Large intestine (tissue), 3 donors: ENCODE results near the gene FBN2. TPM values are rescaled to one million over a fixed set of nuclear protein-coding genes. Genes with fewer than 3 reads are reported as not detected.

ENCODE experiments used
- DNase-seq, 2 donors: peaks; one replicate each; pipeline versions ENCODE4 v3.0.0 to v3.0.0-alpha.2; 2013
- H3K27ac ChIP-seq: one replicate; pipeline ENCODE4 v1.5.1; 2013; ENCODE audit warnings: low read length
- H3K27me3 ChIP-seq: 2 replicates; pipeline ENCODE4 v1.6.1; 2013; ENCODE audit warnings: low read length; ENCODE audit not compliant: control insufficient read depth, insufficient read depth
- H3K36me3 ChIP-seq: 2 replicates; pipeline ENCODE4 v1.6.1; 2013; ENCODE audit warnings: low read length; ENCODE audit not compliant: control insufficient read depth, insufficient read depth
- H3K4me1 ChIP-seq: one replicate; pipeline ENCODE4 v1.6.1; 2013; ENCODE audit warnings: low read length; ENCODE audit not compliant: control insufficient read depth, insufficient read depth
- H3K4me3 ChIP-seq: one replicate; pipeline ENCODE4 v1.5.1; 2013; ENCODE audit warnings: low read length
- H3K9me3 ChIP-seq: one replicate; pipeline ENCODE4 v1.6.1; 2013; ENCODE audit warnings: mild to moderate bottlenecking, low read depth, low read length, moderate library complexity; ENCODE audit not compliant: control insufficient read depth
- WGBS: methylation state at CpG from one replicate; pipeline ENCODE4 v1.1.5; 2013; ENCODE audit warnings: low lambda C conversion rate; ENCODE audit not compliant: insufficient coverage; 5-methylcytosine and 5-hydroxymethylcytosine counted together
- polyA plus RNA-seq: library from polyadenylated mRNA; unstranded; fragments of 120-200 nt; gene quantifications from one replicate; pipeline ENCODE4 v1.2.1, GENCODE V29; 2013

Gene FBN2
- polyA plus RNA-seq, 1 donor = 21.8 TPM

DNA sequence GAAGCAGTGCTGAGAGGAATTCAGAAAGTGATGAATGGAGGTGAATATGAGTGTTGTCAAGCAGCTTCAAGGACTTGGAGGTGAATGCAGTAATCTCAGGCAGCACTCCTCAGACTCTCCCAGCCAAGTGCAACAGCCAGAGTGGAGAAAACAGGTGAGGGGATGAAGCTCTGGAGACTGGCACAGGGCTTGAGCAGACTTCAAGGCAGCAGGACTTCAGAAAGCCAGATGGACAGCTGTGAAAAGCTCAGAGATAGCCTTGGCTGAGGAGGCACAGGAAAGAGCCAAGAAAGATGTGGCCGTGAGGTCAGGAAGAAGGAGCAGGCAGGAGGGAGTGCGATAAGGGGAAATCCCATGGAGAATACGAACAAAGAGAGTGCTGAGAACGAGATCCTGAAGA, 194.9 kb downstream of the FBN2 start:
- Histone ChIP-seq H3K27ac (no peak overlapping the region), H3K27me3 (no peaks in the 10 kb centered on the region), H3K9me3 (no peaks in the 10 kb centered on the region), H3K36me3 (peaks cover 7% of the 10 kb centered on the region), H3K4me1 (no peaks in the 10 kb centered on the region), H3K4me3 (no peak overlapping the region)
- no peak for DNase-seq
- 89% methylated on average over 2 of the region's 4 CpGs for WGBS

- no peak overlapping the region for H3K4me3 ChIP-seq
- DNase-seq = peak in 1 of 2 donors; percentile 9
- H3K9me3 ChIP-seq = no peaks in the 10 kb centered on the region
- no peaks in the 10 kb centered on the region for H3K4me1 ChIP-seq
- no peaks in the 10 kb centered on the region for H3K27me3 ChIP-seq
- H3K36me3 ChIP-seq = peaks cover 12% of the 10 kb centered on the region
- no CpG with 5 or more reads among the region's 3 CpGs for WGBS
- no peak overlapping the region for H3K27ac ChIP-seq
Observed at GRCh38 chr5:128341056-128341455, 197.0 kb downstream of the FBN2 start.

- Histone ChIP-seq H3K36me3 (peaks cover 16% of the 10 kb centered on the region), H3K9me3 (no peaks in the 10 kb centered on the region), H3K27ac (no peak overlapping the region), H3K4me3 (no peak overlapping the region), H3K4me1 (no peaks in the 10 kb centered on the region), H3K27me3 (no peaks in the 10 kb centered on the region)
- WGBS = 100% methylated on average over 1 of the region's 2 CpGs
- DNase-seq = no peak
Observed at GRCh38 chr5:128340648-128341047, 197.4 kb downstream of the FBN2 start.

- H3K9me3 ChIP-seq = no peaks in the 10 kb centered on the region
- WGBS = no CpG with 5 or more reads among the region's 3 CpGs
- no peaks in the 10 kb centered on the region for H3K4me1 ChIP-seq
- peaks cover 16% of the 10 kb centered on the region for H3K36me3 ChIP-seq
- H3K27me3 ChIP-seq = no peaks in the 10 kb centered on the region
- no peak overlapping the region for H3K4me3 ChIP-seq
- H3K27ac ChIP-seq = no peak overlapping the region
- DNase-seq = no peak
Observed at GRCh38 chr5:128339585-128339984, 198.5 kb downstream of the FBN2 start.

DNA sequence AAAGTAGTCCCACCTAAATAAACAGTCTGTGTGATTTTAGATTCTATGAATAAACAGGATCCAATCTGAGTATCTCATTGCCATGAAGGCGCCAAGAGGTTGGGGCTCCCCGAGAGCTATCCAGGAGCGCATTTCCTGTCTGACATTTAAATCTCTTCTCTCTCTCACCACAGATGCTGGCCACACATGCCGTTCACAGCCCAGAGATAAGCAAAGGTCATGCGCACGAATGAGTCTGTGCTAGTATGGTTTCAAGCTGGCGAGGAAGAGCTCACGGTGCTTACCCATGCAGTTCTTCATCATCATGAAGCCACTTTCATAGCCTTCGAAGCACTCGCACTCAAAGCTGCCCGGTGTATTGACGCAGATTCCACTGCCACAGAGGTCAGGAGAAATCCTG, 199.4 kb downstream of the FBN2 start:
- H3K27ac ChIP-seq = no peak overlapping the region
- DNase-seq = no peak
- no peaks in the 10 kb centered on the region for H3K9me3 ChIP-seq
- H3K4me3 ChIP-seq = no peak overlapping the region
- peaks cover 22% of the 10 kb centered on the region for H3K36me3 ChIP-seq
- H3K27me3 ChIP-seq = no peaks in the 10 kb centered on the region
- no peaks in the 10 kb centered on the region for H3K4me1 ChIP-seq
- no CpG with 5 or more reads among the region's 12 CpGs for WGBS

GRCh38 chr5:128335339-128335738, 202.7 kb downstream of the FBN2 start:
- H3K4me3 ChIP-seq = no peak overlapping the region
- DNase-seq = no peak
- 90% methylated on average over 2 of the region's 3 CpGs for WGBS
- no peaks in the 10 kb centered on the region for H3K27me3 ChIP-seq
- H3K9me3 ChIP-seq = no peaks in the 10 kb centered on the region
- H3K27ac ChIP-seq = no peak overlapping the region
- H3K4me1 ChIP-seq = no peaks in the 10 kb centered on the region
- peaks cover 23% of the 10 kb centered on the region for H3K36me3 ChIP-seq

- Histone ChIP-seq H3K27ac (no peak overlapping the region), H3K27me3 (no peaks in the 10 kb centered on the region), H3K9me3 (no peaks in the 10 kb centered on the region), H3K36me3 (peaks cover 23% of the 10 kb centered on the region), H3K4me1 (no peaks in the 10 kb centered on the region), H3K4me3 (no peak overlapping the region)
- WGBS = no CpG with 5 or more reads among the region's 9 CpGs
- DNase-seq = no peak
Observed at GRCh38 chr5:128334010-128334716, 203.9 kb downstream of the FBN2 start.

- Histone ChIP-seq H3K36me3 (peaks cover 23% of the 10 kb centered on the region), H3K27me3 (no peaks in the 10 kb centered on the region), H3K9me3 (no peaks in the 10 kb centered on the region), H3K27ac (no peak overlapping the region), H3K4me1 (no peaks in the 10 kb centered on the region), H3K4me3 (no peak overlapping the region)
- WGBS = 90% methylated on average over 2 of the region's 5 CpGs
- no peak for DNase-seq
Observed at GRCh38 chr5:128331261-128331660, 206.8 kb downstream of the FBN2 start.

GRCh38 chr5:128329386-128329939, 208.6 kb downstream of the FBN2 start:
- 93% methylated on average over 3 of the region's 3 CpGs for WGBS
- Histone ChIP-seq H3K4me1 (no peaks in the 10 kb centered on the region), H3K9me3 (no peaks in the 10 kb centered on the region), H3K27ac (no peak overlapping the region), H3K27me3 (no peaks in the 10 kb centered on the region), H3K4me3 (no peak overlapping the region), H3K36me3 (peaks cover 19% of the 10 kb centered on the region)
- no peak for DNase-seq

- H3K27me3 ChIP-seq = no peaks in the 10 kb centered on the region
- no peaks in the 10 kb centered on the region for H3K4me1 ChIP-seq
- H3K27ac ChIP-seq = no peak overlapping the region
- DNase-seq = no peak
- no peaks in the 10 kb centered on the region for H3K9me3 ChIP-seq
- peaks cover 14% of the 10 kb centered on the region for H3K36me3 ChIP-seq
- no peak overlapping the region for H3K4me3 ChIP-seq
- no CpG with 5 or more reads among the region's 8 CpGs for WGBS
Observed at GRCh38 chr5:128328446-128328845, 209.6 kb downstream of the FBN2 start.

- WGBS = 33% methylated on average over 1 of the region's 1 CpG
- Histone ChIP-seq H3K4me3 (no peak overlapping the region), H3K27me3 (no peaks in the 10 kb centered on the region), H3K4me1 (no peaks in the 10 kb centered on the region), H3K27ac (no peak overlapping the region), H3K36me3 (peaks cover 14% of the 10 kb centered on the region), H3K9me3 (no peaks in the 10 kb centered on the region)
- DNase-seq = no peak
Observed at GRCh38 chr5:128328007-128328406, 210.0 kb downstream of the FBN2 start.
